ENCODE measurements around the gene SCMH1. TPM values are rescaled to one million over a fixed set of nuclear protein-coding genes. Genes with fewer than 3 reads are reported as not detected.
A peak's percentile ranks its signal among the peaks of the same experiment; 100 is the strongest.

SCMH1 gene
- total and polyA plus RNA-seq, 10 donors, result 8.6 to 40.5 (median 26.1) TPM

- intact Hi-C loops (cut with DNase I; ENCODE audit: low total_unique reads), result no loop called here
- Histone ChIP-seq H3K4me1 (no peaks in the 10 kb centered on the region), H3K36me3 (no peaks in the 10 kb centered on the region), H3K9me3 (no peaks in the 10 kb centered on the region), H3K27ac (no peak overlapping the region), H3K27me3 (replicated peaks in 1 of 7) (no peaks in the 10 kb centered on the region), H3K4me3 (no peak overlapping the region)
- 84 to 93% (median 90%) methylated on average over 5 of the region's 5 CpGs for WGBS, 5 donors
- no peak for DNase-seq
- no peak for TF ChIP-seq CTCF (IDR thresholded peaks at IDR 0.05 in 8 of 11, conservative IDR thresholded peaks at IDR 0.05 in 3 of 11)
- no peak for TF ChIP-seq POLR2AphosphoS5 (IDR thresholded peaks at IDR 0.05)
- no peak for TF ChIP-seq POLR2A (IDR thresholded peaks at IDR 0.05)
These were observed 7.2 kb upstream of the SCMH1 start for GRCh38 chr1:41249319-41249718.

- 52 to 76% (median 59%) methylated on average over 1 of the region's 1 CpG for WGBS, 5 donors
- Histone ChIP-seq H3K36me3 (no peaks in the 10 kb centered on the region), H3K27ac (no peak overlapping the region), H3K4me3 (no peak overlapping the region), H3K9me3 (no peaks in the 10 kb centered on the region), H3K4me1 (peaks cover 5 to 10% (median 9%) of the 10 kb centered on the region in 6 donors), H3K27me3 (replicated peaks in 1 of 7) (no peaks in the 10 kb centered on the region)
- TF ChIP-seq POLR2AphosphoS5 (IDR thresholded peaks at IDR 0.05), result no peak
- no peak for TF ChIP-seq POLR2A (IDR thresholded peaks at IDR 0.05)
- no peak for TF ChIP-seq CTCF (IDR thresholded peaks at IDR 0.05 in 8 of 11, conservative IDR thresholded peaks at IDR 0.05 in 3 of 11)
- intact Hi-C loops (cut with DNase I; ENCODE audit: low total_unique reads), result no loop called here
- DNase-seq, result no peak
These were observed 4.5 kb upstream of the SCMH1 start for GRCh38 chr1:41246568-41246967.

- Histone ChIP-seq H3K4me3 (no peak overlapping the region), H3K9me3 (no peaks in the 10 kb centered on the region), H3K36me3 (no peaks in the 10 kb centered on the region), H3K27me3 (replicated peaks in 1 of 7) (no peaks in the 10 kb centered on the region), H3K4me1 (peaks cover 7 to 19% (median 17%) of the 10 kb centered on the region in 6 donors), H3K27ac (no peak overlapping the region)
- TF ChIP-seq POLR2AphosphoS5 (IDR thresholded peaks at IDR 0.05) (no peak), CTCF (IDR thresholded peaks at IDR 0.05 in 8 of 11, conservative IDR thresholded peaks at IDR 0.05 in 3 of 11) (no peak), POLR2A (IDR thresholded peaks at IDR 0.05) (no peak)
- WGBS, 5 donors, result 69 to 78% (median 75%) methylated on average over 2 of the region's 2 CpGs
- intact Hi-C loops (cut with DNase I; ENCODE audit: low total_unique reads), result no loop called here
- no peak for DNase-seq
These were observed 3.6 kb upstream of the SCMH1 start for GRCh38 chr1:41245659-41246058.

GRCh38 chr1:41243079-41243385 lies 926 bp upstream of the SCMH1 start:
- no peaks in the 10 kb centered on the region for H3K9me3 ChIP-seq
- intact Hi-C loops (cut with DNase I; ENCODE audit: low total_unique reads), result no loop called here
- TF ChIP-seq CTCF (IDR thresholded peaks at IDR 0.05 in 8 of 11, conservative IDR thresholded peaks at IDR 0.05 in 3 of 11) (no peak), POLR2A (IDR thresholded peaks at IDR 0.05) (no peak), POLR2AphosphoS5 (IDR thresholded peaks at IDR 0.05) (no peak)
- no peak overlapping the region for H3K27ac ChIP-seq
- H3K27me3 ChIP-seq (replicated peaks in 1 of 7), result no peaks in the 10 kb centered on the region
- DNase-seq, result no peak
- H3K36me3 ChIP-seq, result no peaks in the 10 kb centered on the region
- peak overlapping the region in 3 of 8 donors; percentile 80 to 95 (median 93) for H3K4me3 ChIP-seq
- WGBS, 5 donors, result 75 to 82% (median 78%) methylated on average over 3 of the region's 3 CpGs
- H3K4me1 ChIP-seq, result peaks cover 13 to 45% (median 42%) of the 10 kb centered on the region in 6 donors

Measured in spleen (tissue), 11 donors.